CD14-positive monocyte (primary cell): ENCODE results near the gene IKBIP. TPM values are rescaled to one million over a fixed set of nuclear protein-coding genes. Genes with fewer than 3 reads are reported as not detected.

Source experiments
- DNase-seq, 3 donors: peaks; one replicate each; pipeline ENCODE4 v3.0.0-alpha.2; 2011 to 2022
- H2AFZ ChIP-seq: 2 replicates; pipeline ENCODE4 v1.6.0; 2012; ENCODE audit warnings: mild to moderate bottlenecking, low read depth, low read length, inconsistent platforms; ENCODE audit not compliant: insufficient read depth, poor library complexity, severe bottlenecking
- H3K27ac ChIP-seq, 2 donors: 1 replicate in 1 of 2; 2 replicates in 1 of 2; pipeline ENCODE4 v1.5.1; 2012 to 2013; ENCODE audit warnings: low read length in 2 of 2, control low read depth in 1 of 2, inconsistent platforms in 1 of 2, low read depth in 1 of 2, mild to moderate bottlenecking in 1 of 2
- H3K27me3 ChIP-seq, 2 donors: one replicate each; pipeline versions ENCODE4 v1.6.0 to v1.6.1; 2011 to 2013; ENCODE audit warnings: low read length in 2 of 2; ENCODE audit not compliant: control insufficient read depth in 2 of 2, insufficient read depth in 2 of 2
- H3K36me3 ChIP-seq, 2 donors: replicated peaks in 1 of 2; 1 replicate in 1 of 2; 2 replicates in 1 of 2; pipeline versions ENCODE4 v1.5.1 to v1.6.1; 2012 to 2013; ENCODE audit warnings: low read length in 2 of 2, control low read depth in 1 of 2, inconsistent platforms in 1 of 2, mild to moderate bottlenecking in 1 of 2; ENCODE audit not compliant: insufficient read depth in 2 of 2, control insufficient read depth in 1 of 2
- H3K4me1 ChIP-seq, 2 donors: 1 replicate in 1 of 2; 2 replicates in 1 of 2; pipeline versions ENCODE4 v1.5.1 to v1.6.1; 2012 to 2013; ENCODE audit warnings: low read length in 2 of 2, control low read depth in 1 of 2, inconsistent platforms in 1 of 2, mild to moderate bottlenecking in 1 of 2, moderate library complexity in 1 of 2; ENCODE audit not compliant: insufficient read depth in 2 of 2, control insufficient read depth in 1 of 2
- H3K4me2 ChIP-seq: replicated peaks from 2 replicates; pipeline ENCODE3; 2012; ENCODE audit warnings: low read length, moderate library complexity, mild to moderate bottlenecking; ENCODE audit not compliant: poor library complexity, severe bottlenecking; ENCODE audit errors: extremely low read depth
- H3K4me3 ChIP-seq, 3 experiments: fragments of 200-600 bp in 1 of 3; sonication (generic) in 1 of 3; replicated peaks in 1 of 3; 1 replicate in 2 of 3; 2 replicates in 1 of 3; pipeline ENCODE4 v1.5.1; 2011 to 2013; ENCODE audit warnings: low read length in 3 of 3, mild to moderate bottlenecking in 3 of 3, control low read depth in 2 of 3, low read depth in 2 of 3, inconsistent platforms in 1 of 3, moderate library complexity in 1 of 3
- H3K79me2 ChIP-seq: 2 replicates; pipeline ENCODE4 v1.6.0; 2012; ENCODE audit warnings: mild to moderate bottlenecking, control low read depth, inconsistent platforms, low read length, moderate library complexity; ENCODE audit not compliant: insufficient read depth
- H3K9ac ChIP-seq: 2 replicates; pipeline ENCODE4 v1.6.0; 2017; ENCODE audit warnings: low read length, mild to moderate bottlenecking; ENCODE audit not compliant: insufficient read depth, poor library complexity, severe bottlenecking
- H3K9me3 ChIP-seq, 2 donors: replicated peaks in 1 of 2; 1 replicate in 1 of 2; 2 replicates in 1 of 2; pipeline versions ENCODE4 v1.5.1 to v1.6.1; 2012 to 2013; ENCODE audit warnings: low read length in 2 of 2, control low read depth in 1 of 2; ENCODE audit not compliant: control insufficient read depth in 1 of 2, insufficient read depth in 1 of 2
- H4K20me1 ChIP-seq: 2 replicates; pipeline ENCODE4 v1.6.0; 2012; ENCODE audit warnings: mild to moderate bottlenecking, low read length, control low read depth, moderate library complexity; ENCODE audit not compliant: insufficient read depth
- H3K27ac Mint-ChIP-seq, 7 donors: one replicate each; pipeline ENCODE4 v1.8.0; 2020; ENCODE audit warnings: mild to moderate bottlenecking in 7 of 7, mixed read lengths in 7 of 7, moderate library complexity in 6 of 7, inconsistent platforms in 2 of 7
- H3K27me3 Mint-ChIP-seq, 3 donors: one replicate each; pipeline ENCODE4 v1.8.0; 2021 to 2022; ENCODE audit warnings: low read depth in 3 of 3, mild to moderate bottlenecking in 3 of 3, mixed read lengths in 3 of 3, moderate library complexity in 3 of 3, inconsistent platforms in 1 of 3
- H3K36me3 Mint-ChIP-seq, 2 donors: one replicate each; pipeline ENCODE4 v1.8.0; 2020; ENCODE audit warnings: mixed read lengths in 2 of 2, inconsistent platforms in 1 of 2, mild to moderate bottlenecking in 1 of 2
- H3K4me1 Mint-ChIP-seq: one replicate; pipeline ENCODE4 v1.8.0; 2020; ENCODE audit warnings: mild to moderate bottlenecking, mixed read lengths
- H3K4me3 Mint-ChIP-seq, 2 donors: one replicate each; pipeline ENCODE4 v1.8.0; 2020; ENCODE audit warnings: mild to moderate bottlenecking in 2 of 2, mixed read lengths in 2 of 2, moderate library complexity in 1 of 2
- H3K9me3 Mint-ChIP-seq, 7 donors: one replicate each; pipeline ENCODE4 v1.8.0; 2020 to 2022; ENCODE audit warnings: mixed read lengths in 7 of 7, mild to moderate bottlenecking in 6 of 7, moderate library complexity in 6 of 7, inconsistent platforms in 2 of 7
- CTCF ChIP-seq: fragments of 200-600 bp; IDR thresholded peaks from one replicate; pipeline ENCODE4 v1.8.0; 2022; ENCODE audit warnings: antibody characterized with exemption, mild to moderate bottlenecking
- WGBS: methylation state at CpG from one replicate; pipeline ENCODE4 v1.1.5; 2013; ENCODE audit warnings: missing lambda C conversion rate; ENCODE audit not compliant: insufficient coverage; 5-methylcytosine and 5-hydroxymethylcytosine counted together
- intact Hi-C, 2 donors: fragments of 100-400 bp; cut with micrococcal nuclease; formaldehyde crosslinking; loops; one replicate each; pipeline versions ENCODE4 v1.15.0 to v1.15.1; 2023
- polyA plus RNA-seq, 3 donors: library from polyadenylated mRNA; depleted of rRNA in 1 of 3; unstranded in 2 of 3; stranded (reverse) in 1 of 3; fragments of 300-500 nt in 2 of 3; fragments of >200 nt in 1 of 3; fragmentation: Illumina TruSeq in 2 of 3; gene quantifications; 1 replicate in 2 of 3; 2 replicates in 1 of 3; pipeline ENCODE4 v1.2.3, GENCODE V29; 2012 to 2021

IKBIP gene
- polyA plus RNA-seq, 3 donors, result 4.6 to 22.1 (median 18.4) TPM

GRCh38 chr12:98591209-98591608, 53.4 kb downstream of the IKBIP start:
- WGBS, result no CpG with 5 or more reads among the region's 4 CpGs
- Histone ChIP-seq H2AFZ (no peak overlapping the region), H3K79me2 (peaks cover 28% of the 10 kb centered on the region), H4K20me1 (peaks cover 21% of the 10 kb centered on the region), H3K9ac (no peak overlapping the region), H3K4me2 (no peak overlapping the region), H3K27ac (no peak overlapping the region), H3K4me1 (peaks cover 18 to 27% of the 10 kb centered on the region in 2 donors), H3K36me3 (peaks cover 9 to 10% of the 10 kb centered on the region in 2 donors), H3K27me3 (no peaks in the 10 kb centered on the region), H3K4me3 (no peak overlapping the region), H3K9me3 (no peaks in the 10 kb centered on the region)
- H3K9me3 Mint-ChIP-seq, result peaks cover 0 to 2% (median 0%) of the 10 kb centered on the region in 7 donors
- H3K4me3 Mint-ChIP-seq, result no peak overlapping the region
- H3K27me3 Mint-ChIP-seq, result peaks cover 2 to 7% (median 2%) of the 10 kb centered on the region in 3 donors
- intact Hi-C loops, result loop anchor here in 1 of 2 donors (5.0 kb wide), 1 partner anchor 56 kb away; the partner anchor contains the start of gene APAF1
- TF ChIP-seq CTCF, result no peak
- no peak for DNase-seq
- H3K4me1 Mint-ChIP-seq, result peaks cover 24% of the 10 kb centered on the region
- H3K27ac Mint-ChIP-seq, result no peak overlapping the region
- H3K36me3 Mint-ChIP-seq, result peaks cover 7 to 8% of the 10 kb centered on the region in 2 donors

GRCh38 chr12:98587084-98587483, 57.5 kb downstream of the IKBIP start:
- 96% methylated on average over 4 of the region's 5 CpGs for WGBS
- no peak overlapping the region for H3K4me2 ChIP-seq
- intact Hi-C loops, result no loop called here
- peaks cover 2 to 10% (median 4%) of the 10 kb centered on the region in 3 donors for H3K27me3 Mint-ChIP-seq
- H3K27ac Mint-ChIP-seq, result no peak overlapping the region
- DNase-seq, result no peak
- no peak overlapping the region for H3K4me3 ChIP-seq
- no peak for TF ChIP-seq CTCF
- H3K27ac ChIP-seq, result no peak overlapping the region
- no peaks in the 10 kb centered on the region for H3K27me3 ChIP-seq
- H3K9ac ChIP-seq, result no peak overlapping the region
- no peaks in the 10 kb centered on the region for H3K36me3 Mint-ChIP-seq
- H3K79me2 ChIP-seq, result no peaks in the 10 kb centered on the region
- no peaks in the 10 kb centered on the region for H3K9me3 Mint-ChIP-seq
- no peaks in the 10 kb centered on the region for H3K4me1 ChIP-seq
- no peak overlapping the region for H2AFZ ChIP-seq
- no peaks in the 10 kb centered on the region for H4K20me1 ChIP-seq
- H3K4me3 Mint-ChIP-seq, result no peak overlapping the region
- no peaks in the 10 kb centered on the region for H3K36me3 ChIP-seq
- H3K4me1 Mint-ChIP-seq, result no peaks in the 10 kb centered on the region
- no peaks in the 10 kb centered on the region for H3K9me3 ChIP-seq
